ENCODE data around the gene CNOT6L. TPM values are rescaled to one million over a fixed set of nuclear protein-coding genes. Genes with fewer than 3 reads are reported as not detected.
A peak's percentile ranks its signal among the peaks of the same experiment; 100 is the strongest.

Gene CNOT6L
- total and polyA plus RNA-seq, 4 donors = 15.4 to 47.3 (median 20.7) TPM

GRCh38 chr4:77706717-77707116 lies 112.5 kb downstream of the CNOT6L start:
- Histone ChIP-seq H3K9me3 (ENCODE audit: control insufficient read depth, insufficient read depth, low read length) (no peaks in the 10 kb centered on the region), H3K4me1 (ENCODE audit: control insufficient read depth, insufficient read depth, low read length) (no peaks in the 10 kb centered on the region), H3K27me3 (ENCODE audit: control insufficient read depth, insufficient read depth, low read length) (no peaks in the 10 kb centered on the region), H3K27ac (ENCODE audit: low read depth, low read length) (no peak overlapping the region), H3K4me3 (ENCODE audit: low read depth, low read length) (no peak overlapping the region), H3K36me3 (ENCODE audit: control insufficient read depth, insufficient read depth, low read length) (no peaks in the 10 kb centered on the region)
- peak in 1 of 6 donors; percentile 22 for DNase-seq (ENCODE audit: low read depth in 4 of 6, low spot score in 6 of 6)
- WGBS (ENCODE audit: insufficient coverage) = no CpG with 5 or more reads among the region's 4 CpGs

- no peak for DNase-seq (ENCODE audit: low read depth in 4 of 6, low spot score in 6 of 6)
- Histone ChIP-seq H3K27me3 (ENCODE audit: control insufficient read depth, insufficient read depth, low read length) (no peaks in the 10 kb centered on the region), H3K4me3 (ENCODE audit: low read depth, low read length) (no peak overlapping the region), H3K36me3 (ENCODE audit: control insufficient read depth, insufficient read depth, low read length) (no peaks in the 10 kb centered on the region), H3K9me3 (ENCODE audit: control insufficient read depth, insufficient read depth, low read length) (no peaks in the 10 kb centered on the region), H3K4me1 (ENCODE audit: control insufficient read depth, insufficient read depth, low read length) (no peaks in the 10 kb centered on the region), H3K27ac (ENCODE audit: low read depth, low read length) (no peak overlapping the region)
- WGBS (ENCODE audit: insufficient coverage) = no CpG with 5 or more reads among the region's 1 CpG
These were observed 115.5 kb downstream of the CNOT6L start for GRCh38 chr4:77703666-77704065.

- Histone ChIP-seq H3K27ac (ENCODE audit: low read depth, low read length) (no peak overlapping the region), H3K36me3 (ENCODE audit: control insufficient read depth, insufficient read depth, low read length) (no peaks in the 10 kb centered on the region), H3K4me3 (ENCODE audit: low read depth, low read length) (no peak overlapping the region), H3K9me3 (ENCODE audit: control insufficient read depth, insufficient read depth, low read length) (no peaks in the 10 kb centered on the region), H3K27me3 (ENCODE audit: control insufficient read depth, insufficient read depth, low read length) (no peaks in the 10 kb centered on the region), H3K4me1 (ENCODE audit: control insufficient read depth, insufficient read depth, low read length) (no peaks in the 10 kb centered on the region)
- no peak for DNase-seq (ENCODE audit: low read depth in 4 of 6, low spot score in 6 of 6)
- WGBS (ENCODE audit: insufficient coverage) = no CpG with 5 or more reads among the region's 2 CpGs
These were observed 118.0 kb downstream of the CNOT6L start for GRCh38 chr4:77701121-77701520.

- WGBS (ENCODE audit: insufficient coverage) = 7% methylated on average over 1 of the region's 3 CpGs
- Histone ChIP-seq H3K4me3 (ENCODE audit: low read depth, low read length) (no peak overlapping the region), H3K27me3 (ENCODE audit: control insufficient read depth, insufficient read depth, low read length) (no peaks in the 10 kb centered on the region), H3K27ac (ENCODE audit: low read depth, low read length) (no peak overlapping the region), H3K4me1 (ENCODE audit: control insufficient read depth, insufficient read depth, low read length) (no peaks in the 10 kb centered on the region), H3K9me3 (ENCODE audit: control insufficient read depth, insufficient read depth, low read length) (no peaks in the 10 kb centered on the region), H3K36me3 (ENCODE audit: control insufficient read depth, insufficient read depth, low read length) (no peaks in the 10 kb centered on the region)
- peak in 2 of 6 donors; percentile 43 to 83 for DNase-seq (ENCODE audit: low read depth in 4 of 6, low spot score in 6 of 6)
These were observed 119.4 kb downstream of the CNOT6L start for GRCh38 chr4:77699731-77700210.

GRCh38 chr4:77697860-77698590 lies 121.1 kb downstream of the CNOT6L start:
- Histone ChIP-seq H3K9me3 (ENCODE audit: control insufficient read depth, insufficient read depth, low read length) (no peaks in the 10 kb centered on the region), H3K4me1 (ENCODE audit: control insufficient read depth, insufficient read depth, low read length) (no peaks in the 10 kb centered on the region), H3K4me3 (ENCODE audit: low read depth, low read length) (no peak overlapping the region), H3K27ac (ENCODE audit: low read depth, low read length) (no peak overlapping the region), H3K36me3 (ENCODE audit: control insufficient read depth, insufficient read depth, low read length) (no peaks in the 10 kb centered on the region), H3K27me3 (ENCODE audit: control insufficient read depth, insufficient read depth, low read length) (no peaks in the 10 kb centered on the region)
- peak in 3 of 6 donors; percentile 25 to 78 (median 56) for DNase-seq (ENCODE audit: low read depth in 4 of 6, low spot score in 6 of 6)
- WGBS (ENCODE audit: insufficient coverage) = 27% methylated on average over 4 of the region's 10 CpGs

- DNase-seq (ENCODE audit: low read depth in 4 of 6, low spot score in 6 of 6) = no peak
- Histone ChIP-seq H3K4me1 (ENCODE audit: control insufficient read depth, insufficient read depth, low read length) (no peaks in the 10 kb centered on the region), H3K27ac (ENCODE audit: low read depth, low read length) (no peak overlapping the region), H3K36me3 (ENCODE audit: control insufficient read depth, insufficient read depth, low read length) (no peaks in the 10 kb centered on the region), H3K27me3 (ENCODE audit: control insufficient read depth, insufficient read depth, low read length) (no peaks in the 10 kb centered on the region), H3K4me3 (ENCODE audit: low read depth, low read length) (no peak overlapping the region), H3K9me3 (ENCODE audit: control insufficient read depth, insufficient read depth, low read length) (no peaks in the 10 kb centered on the region)
- 100% methylated on average over 1 of the region's 2 CpGs for WGBS (ENCODE audit: insufficient coverage)
These were observed 123.4 kb downstream of the CNOT6L start for GRCh38 chr4:77695774-77696173.

GRCh38 chr4:77692847-77693432 lies 126.2 kb downstream of the CNOT6L start:
- no peaks in the 10 kb centered on the region for H3K9me3 ChIP-seq (ENCODE audit: control insufficient read depth, insufficient read depth, low read length)
- no peaks in the 10 kb centered on the region for H3K4me1 ChIP-seq (ENCODE audit: control insufficient read depth, insufficient read depth, low read length)
- 91% methylated on average over 2 of the region's 5 CpGs for WGBS (ENCODE audit: insufficient coverage)
- no peak overlapping the region for H3K27ac ChIP-seq (ENCODE audit: low read depth, low read length)
- H3K27me3 ChIP-seq (ENCODE audit: control insufficient read depth, insufficient read depth, low read length) = no peaks in the 10 kb centered on the region
- no peak for DNase-seq (ENCODE audit: low read depth in 4 of 6, low spot score in 6 of 6)
- H3K36me3 ChIP-seq (ENCODE audit: control insufficient read depth, insufficient read depth, low read length) = no peaks in the 10 kb centered on the region
- no peak overlapping the region for H3K4me3 ChIP-seq (ENCODE audit: low read depth, low read length)

- H3K4me3 ChIP-seq (ENCODE audit: low read depth, low read length) = no peak overlapping the region
- no peaks in the 10 kb centered on the region for H3K27me3 ChIP-seq (ENCODE audit: control insufficient read depth, insufficient read depth, low read length)
- peaks cover 4% of the 10 kb centered on the region for H3K4me1 ChIP-seq (ENCODE audit: control insufficient read depth, insufficient read depth, low read length)
- H3K27ac ChIP-seq (ENCODE audit: low read depth, low read length) = no peak overlapping the region
- H3K9me3 ChIP-seq (ENCODE audit: control insufficient read depth, insufficient read depth, low read length) = no peaks in the 10 kb centered on the region
- DNase-seq (ENCODE audit: low read depth in 4 of 6, low spot score in 6 of 6) = no peak
- 98% methylated on average over 10 of the region's 11 CpGs for WGBS (ENCODE audit: insufficient coverage)
- H3K36me3 ChIP-seq (ENCODE audit: control insufficient read depth, insufficient read depth, low read length) = no peaks in the 10 kb centered on the region
These were observed 137.4 kb downstream of the CNOT6L start for GRCh38 chr4:77681792-77682191.

GRCh38 chr4:77676842-77677241 lies 142.3 kb downstream of the CNOT6L start:
- Histone ChIP-seq H3K4me3 (ENCODE audit: low read depth, low read length) (no peak overlapping the region), H3K27me3 (ENCODE audit: control insufficient read depth, insufficient read depth, low read length) (no peaks in the 10 kb centered on the region), H3K36me3 (ENCODE audit: control insufficient read depth, insufficient read depth, low read length) (no peaks in the 10 kb centered on the region), H3K9me3 (ENCODE audit: control insufficient read depth, insufficient read depth, low read length) (no peaks in the 10 kb centered on the region), H3K4me1 (ENCODE audit: control insufficient read depth, insufficient read depth, low read length) (peaks cover 3% of the 10 kb centered on the region), H3K27ac (ENCODE audit: low read depth, low read length) (no peak overlapping the region)
- 100% methylated on average over 1 of the region's 3 CpGs for WGBS (ENCODE audit: insufficient coverage)
- no peak for DNase-seq (ENCODE audit: low read depth in 4 of 6, low spot score in 6 of 6)

GRCh38 chr4:77671051-77671450 lies 148.1 kb downstream of the CNOT6L start:
- H3K27ac ChIP-seq (ENCODE audit: low read depth, low read length) = no peak overlapping the region
- no CpG with 5 or more reads among the region's 4 CpGs for WGBS (ENCODE audit: insufficient coverage)
- no peak for DNase-seq (ENCODE audit: low read depth in 4 of 6, low spot score in 6 of 6)

More at GRCh38 chr4:77671051-77671450, 148.1 kb downstream of the CNOT6L start:
- H3K36me3 ChIP-seq (ENCODE audit: control insufficient read depth, insufficient read depth, low read length) = no peaks in the 10 kb centered on the region
- H3K9me3 ChIP-seq (ENCODE audit: control insufficient read depth, insufficient read depth, low read length) = no peaks in the 10 kb centered on the region
- H3K4me3 ChIP-seq (ENCODE audit: low read depth, low read length) = no peak overlapping the region
- H3K27me3 ChIP-seq (ENCODE audit: control insufficient read depth, insufficient read depth, low read length) = no peaks in the 10 kb centered on the region
- H3K4me1 ChIP-seq (ENCODE audit: control insufficient read depth, insufficient read depth, low read length) = no peaks in the 10 kb centered on the region
